GM18909 (cell line): Measurements from ENCODE around the gene OR52N5.
A peak's percentile ranks its signal among the peaks of the same experiment; 100 is the strongest.

ENCODE experiments used
- ATAC-seq: cut with Tn5 transposase; IDR thresholded peaks from one replicate; pipeline ENCODE4 v1.9.1; 2021; ENCODE audit warnings: mild to moderate bottlenecking; ENCODE audit not compliant: unreplicated experiment, poor library complexity

Gene OR52N5

DNA sequence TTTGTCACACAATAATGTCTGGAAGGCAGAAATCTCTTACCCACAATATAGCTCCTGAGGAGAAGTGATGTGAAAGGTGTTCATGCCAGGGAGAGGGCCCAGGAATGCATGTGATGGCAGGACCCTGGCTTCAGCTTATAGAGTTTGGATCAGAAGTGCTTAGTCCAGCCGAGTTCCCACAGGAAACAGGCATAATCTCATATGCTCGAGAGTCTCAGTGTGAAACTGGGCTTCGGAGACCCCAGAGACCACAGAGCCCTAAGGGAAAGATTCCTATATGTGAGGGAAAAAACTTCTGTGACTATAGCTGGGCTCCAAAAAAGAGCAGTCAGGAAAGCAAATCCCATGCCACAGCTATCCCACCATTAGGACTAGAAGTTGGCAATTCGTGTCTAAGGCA, at the start of gene OR52N5:
OR52N5 (minus strand) TSS at position 101 of the 400 bp plus-strand sequence. CDS start 4,721 bp downstream, outside the sequence.
- ATAC-seq, result no peak

- no peak for ATAC-seq
Measured at GRCh38 chr11:5831196-5831829, 48.2 kb upstream of the OR52N5 start.

GRCh38 chr11:5818245-5818886, 35.2 kb upstream of the OR52N5 start:
- ATAC-seq, result no peak

DNA sequence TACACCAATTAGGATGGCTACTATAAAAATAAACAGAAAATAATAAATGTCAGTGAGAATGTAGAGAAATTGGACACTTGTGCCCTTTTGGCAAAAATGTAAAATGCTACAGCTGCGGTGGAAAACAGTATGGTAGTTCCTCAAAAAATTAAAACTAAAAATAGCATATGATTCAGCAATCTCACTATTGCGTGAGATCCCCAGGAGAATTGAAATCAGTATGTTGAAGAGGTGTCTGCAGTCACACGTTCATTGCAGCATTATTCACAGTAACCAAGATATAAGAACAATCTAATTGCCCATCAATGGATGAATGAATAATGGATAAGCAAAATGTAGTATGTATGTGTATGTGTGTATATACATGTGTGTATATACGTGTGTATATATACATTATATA, 32.4 kb upstream of the OR52N5 start:
- ATAC-seq, result peak; percentile 43

- ATAC-seq, result no peak
Measured at GRCh38 chr11:5809905-5810795, 27.0 kb upstream of the OR52N5 start.

GRCh38 chr11:5809122-5809519, 26.0 kb upstream of the OR52N5 start:
- peak; percentile 42 for ATAC-seq

DNA sequence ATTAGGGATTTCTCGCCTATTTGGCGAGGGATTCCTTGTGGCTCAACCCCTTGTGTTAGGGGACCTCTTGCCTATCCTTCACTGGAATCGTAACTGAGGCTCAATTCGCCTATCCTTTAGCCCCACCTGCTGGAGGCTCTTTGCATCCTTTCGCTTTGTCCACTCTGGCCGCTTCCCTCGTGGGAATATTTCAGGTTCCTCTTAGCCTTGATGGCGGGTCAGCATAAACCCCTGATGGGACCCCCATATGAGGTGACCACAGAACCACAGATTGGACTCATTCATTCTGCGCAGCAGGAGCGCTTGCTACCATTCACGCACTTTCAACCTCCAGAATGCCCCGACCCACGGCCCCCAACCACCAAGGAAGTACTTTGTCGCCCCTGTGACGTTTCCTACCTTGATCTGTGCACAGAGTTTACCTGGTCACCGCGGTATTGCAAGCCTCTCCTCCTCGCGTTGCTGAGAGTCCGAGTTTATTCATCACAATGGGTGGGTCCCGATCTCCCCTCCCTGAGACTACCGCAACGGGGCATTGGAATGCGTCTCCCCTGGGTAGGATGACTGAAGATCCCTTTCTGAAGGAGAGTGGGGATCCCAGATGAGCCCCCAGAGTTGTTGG, 25.5 kb upstream of the OR52N5 start, which contains the start of gene OR52N2:
OR52N2 (plus strand) TSS at position 425 of the 622 bp plus-strand sequence. CDS start 11,412 bp downstream, outside the sequence.
- peak; percentile 94 for ATAC-seq

GRCh38 chr11:5807580-5807979, 24.4 kb upstream of the OR52N5 start:
- no peak for ATAC-seq

GRCh38 chr11:5803982-5804381, 20.8 kb upstream of the OR52N5 start:
- no peak for ATAC-seq

DNA sequence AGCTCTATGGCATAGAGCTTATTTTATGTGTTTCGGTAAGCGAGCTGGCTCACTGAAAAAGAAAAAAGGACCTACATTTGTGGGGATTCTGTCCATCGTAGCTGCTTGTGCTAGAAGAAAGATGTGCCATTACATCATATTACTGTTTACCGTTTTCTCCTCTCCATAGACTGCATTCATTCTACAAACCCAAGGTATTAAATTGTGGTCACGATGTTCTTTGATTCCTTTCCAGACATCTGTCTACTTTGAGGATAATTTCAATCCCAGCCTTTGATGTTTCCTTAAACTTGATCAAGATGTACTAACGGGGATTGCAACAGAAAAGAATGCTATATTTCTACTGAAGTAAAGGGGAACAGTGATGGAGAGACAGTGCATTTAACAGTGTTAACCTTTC, 13.4 kb upstream of the OR52N5 start:
- no peak for ATAC-seq

DNA sequence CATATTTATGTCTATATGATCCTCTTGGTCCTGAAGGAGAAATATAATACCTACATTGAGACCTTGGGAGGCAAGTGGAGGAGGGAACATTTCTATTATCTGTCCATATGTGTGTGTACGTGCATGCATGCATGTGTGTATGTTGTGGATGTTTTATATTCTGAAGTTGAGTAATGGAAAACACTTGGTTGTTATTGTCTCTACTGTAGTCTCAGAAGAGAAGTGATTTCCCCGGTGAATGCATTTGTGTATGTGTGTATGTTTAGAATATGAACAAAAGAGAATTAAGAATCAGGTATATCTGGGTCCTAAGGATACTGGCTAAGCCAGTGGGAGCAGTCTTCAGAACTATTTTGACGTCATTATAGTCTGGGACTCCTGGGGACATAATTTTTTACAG, 8.0 kb upstream of the OR52N5 start, which contains the start of gene OR52N1:
OR52N1 (minus strand) TSS at position 101 of the 400 bp plus-strand sequence. CDS start 2,449 bp downstream, outside the sequence.
- no peak for ATAC-seq

- ATAC-seq, result no peak
Measured at GRCh38 chr11:5767056-5767455, 16.1 kb downstream of the OR52N5 start.

GRCh38 chr11:5753943-5754342, 29.2 kb downstream of the OR52N5 start, which contains the start of gene OR52N4:
Gene OR52N4, plus strand, starts transcription at chr11:5754243. Its CDS starts 498 bp downstream, at chr11:5754741.
- ATAC-seq, result no peak

DNA sequence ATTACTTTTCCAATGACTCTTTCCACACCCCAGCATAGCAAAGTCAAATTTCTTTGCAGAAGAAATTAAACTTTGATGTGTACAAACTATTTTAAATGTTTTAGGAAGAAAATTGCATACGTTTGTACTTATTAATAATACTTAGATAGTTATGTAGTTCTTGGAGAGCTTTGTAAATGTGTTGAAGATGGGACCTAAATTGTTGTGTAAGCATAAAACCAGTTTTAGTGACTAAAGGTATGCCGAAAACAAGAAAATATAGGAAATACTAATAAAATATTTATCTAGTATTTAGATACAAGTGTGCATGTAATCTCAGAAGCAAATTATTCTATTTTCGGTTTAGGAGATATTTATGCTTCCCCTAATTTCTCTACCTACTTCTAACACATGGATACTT, 33.3 kb downstream of the OR52N5 start:
- no peak for ATAC-seq

GRCh38 chr11:5746614-5747013, 36.5 kb downstream of the OR52N5 start:
- no peak for ATAC-seq

DNA sequence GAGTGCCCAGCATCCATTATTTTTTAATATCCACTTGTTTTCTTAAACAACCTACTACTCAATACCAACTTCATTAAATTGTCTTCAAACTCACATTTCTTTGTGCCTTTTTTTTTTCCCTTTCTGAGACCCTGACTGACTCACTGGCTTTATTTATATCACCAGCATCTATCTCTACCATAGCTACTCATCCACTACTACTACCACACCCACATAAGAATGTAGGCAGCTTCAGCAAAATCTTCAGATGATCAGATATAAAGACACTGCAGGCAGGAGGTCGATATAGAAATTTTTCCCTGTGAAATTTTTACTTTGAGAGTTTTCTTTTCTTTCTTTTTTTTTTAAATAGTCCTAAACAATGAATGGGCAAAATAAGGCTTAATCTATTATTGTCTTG, 44.7 kb downstream of the OR52N5 start:
- ATAC-seq, result no peak

DNA sequence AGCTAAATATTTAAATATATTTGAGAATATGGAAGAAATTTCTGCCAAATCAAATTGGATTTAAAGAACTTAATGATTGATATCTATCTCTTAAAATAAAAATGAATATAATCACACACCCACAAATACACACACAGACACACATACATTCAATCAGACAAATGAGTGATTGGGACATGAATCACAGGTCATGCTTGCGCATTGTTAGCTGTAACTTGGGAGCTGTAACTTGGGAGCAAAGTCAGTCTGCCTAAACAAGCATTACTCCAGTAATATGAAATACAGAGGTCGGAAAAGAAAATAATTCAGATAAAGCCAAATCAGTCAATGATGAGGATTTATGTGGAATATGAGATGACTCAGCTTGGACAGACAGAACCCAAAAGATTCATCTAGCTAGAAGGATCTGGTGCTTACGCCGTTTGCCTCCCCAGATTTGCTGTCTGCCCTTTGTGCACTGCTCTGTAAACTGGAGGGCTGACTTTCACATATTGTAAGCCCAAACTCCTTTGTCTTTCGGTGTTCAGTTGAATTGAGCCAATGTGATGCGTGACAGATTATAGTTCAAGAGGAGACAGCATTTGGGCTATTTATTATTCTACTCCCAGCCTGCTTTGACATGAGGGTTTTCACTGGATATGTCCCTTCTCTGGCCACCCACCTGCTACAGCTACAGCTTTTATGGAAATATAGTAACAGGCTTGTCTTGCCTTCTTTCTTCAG, 45.3 kb downstream of the OR52N5 start:
- ATAC-seq, result no peak

DNA sequence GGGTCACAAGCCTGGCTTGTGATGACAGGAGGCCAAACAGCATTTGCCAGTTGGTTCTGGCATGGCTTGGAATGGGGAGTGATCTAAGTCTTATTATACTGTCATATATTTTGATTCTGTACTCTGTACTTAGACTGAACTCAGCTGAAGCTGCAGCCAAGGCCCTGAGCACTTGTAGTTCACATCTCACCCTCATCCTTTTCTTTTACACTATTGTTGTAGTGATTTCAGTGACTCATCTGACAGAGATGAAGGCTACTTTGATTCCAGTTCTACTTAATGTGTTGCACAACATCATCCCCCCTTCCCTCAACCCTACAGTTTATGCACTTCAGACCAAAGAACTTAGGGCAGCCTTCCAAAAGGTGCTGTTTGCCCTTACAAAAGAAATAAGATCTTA, 46.1 kb downstream of the OR52N5 start:
- no peak for ATAC-seq

- ATAC-seq, result no peak
Measured at GRCh38 chr11:5736396-5736795, 46.8 kb downstream of the OR52N5 start, which contains the start of gene OR56B1. Gene OR56B1, plus strand, starts transcription at chr11:5736448. Its CDS starts 69 bp downstream, at chr11:5736517.

DNA sequence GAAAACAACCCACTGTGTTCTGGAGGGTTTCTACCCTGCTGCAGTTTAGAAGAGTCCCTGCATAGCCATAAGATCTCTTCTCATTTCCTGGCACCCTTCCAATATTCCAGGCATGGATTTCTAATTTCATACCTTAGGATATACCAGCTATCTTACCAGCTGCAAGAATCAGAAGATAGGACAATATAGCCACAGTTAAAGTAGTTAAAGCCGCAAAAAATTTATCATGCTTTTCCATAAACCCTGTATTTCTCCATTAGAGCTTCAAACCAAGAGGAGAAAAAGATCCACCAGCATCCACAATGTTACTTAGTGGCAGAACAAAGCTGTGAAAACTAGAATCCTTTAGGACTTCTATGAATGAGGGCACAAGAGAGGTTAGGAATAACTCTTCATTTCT, 55.5 kb downstream of the OR52N5 start:
- no peak for ATAC-seq
